Left lung (tissue), 10 donors: ENCODE measurements around the gene UNCX. TPM values are rescaled to one million over a fixed set of nuclear protein-coding genes. Genes with fewer than 3 reads are reported as not detected.
"Not testable (repeated sequence)": the region's sequence is repeated elsewhere in the genome, so short reads cannot be mapped to it uniquely, and the experiment has no call there.

Experiments used
- ATAC-seq: fragments of 200-7000 bp; cut with Tn5 transposase; one replicate; pipeline ENCODE4 v1.9.1; 2020; ENCODE audit warnings: moderate library complexity
- DNase-seq, 4 donors: peaks; one replicate each; pipeline ENCODE4 v3.0.0-alpha.2; 2013 to 2020
- H3K27ac ChIP-seq, 2 donors: fragments of 200-600 bp; sonication (generic) in 1 of 2; one replicate each; pipeline versions ENCODE4 v1.5.0 to v1.8.0; 2020 to 2021
- H3K27me3 ChIP-seq, 2 donors: fragments of 200-600 bp; sonication (generic) in 1 of 2; one replicate each; pipeline versions ENCODE4 v1.5.0 to v1.8.0; 2020 to 2021
- H3K36me3 ChIP-seq, 2 donors: fragments of 200-600 bp; sonication (generic) in 1 of 2; one replicate each; pipeline versions ENCODE4 v1.5.0 to v1.8.0; 2020 to 2021
- H3K4me1 ChIP-seq, 2 donors: fragments of 200-600 bp; one replicate each; pipeline ENCODE4 v1.8.0; 2021
- H3K4me3 ChIP-seq, 2 donors: fragments of 200-600 bp; sonication (generic) in 1 of 2; one replicate each; pipeline versions ENCODE4 v1.5.0 to v1.8.0; 2020 to 2021; ENCODE audit warnings: mild to moderate bottlenecking in 1 of 2
- H3K9me3 ChIP-seq, 2 donors: fragments of 200-600 bp; sonication (generic) in 1 of 2; one replicate each; pipeline versions ENCODE4 v1.5.0 to v1.8.0; 2020 to 2021
- CTCF ChIP-seq, 2 donors: fragments of 200-600 bp; sonication (generic) in 1 of 2; IDR thresholded peaks; one replicate each; pipeline versions ENCODE4 v1.5.0 to v1.8.0; 2021; ENCODE audit warnings: antibody characterized with exemption in 2 of 2
- intact Hi-C, 2 donors: fragments of 100-400 bp; cut with DNase I; formaldehyde crosslinking; loops; one replicate each; pipeline versions ENCODE4 v1.11.2 to v1.14.2; 2022
- polyA plus RNA-seq, 6 donors: library from polyadenylated mRNA; unstranded; fragments of 120-200 nt; gene quantifications; one replicate each; pipeline ENCODE4 v1.2.1, GENCODE V29; 2013; ENCODE audit not compliant: insufficient read length in 6 of 6
- total RNA-seq, 2 donors: library from RNA; stranded (reverse); fragmentation: NEBNext Ultra II Directional; extraction: Animal tissue kit (Norgen Biotek cat#: 25700); gene quantifications; one replicate each; pipeline ENCODE4 v1.2.1, GENCODE V29; 2021
- donor health status: DM: no; HTN: yes; CAD: no.
- donor health status: DM: no; HTN: no; CAD: no.

UNCX gene
- total and polyA plus RNA-seq, 8 donors = 0.10 TPM; not detected in 7

- Histone ChIP-seq H3K36me3 (no peaks in the 10 kb centered on the region), H3K4me1 (no peaks in the 10 kb centered on the region), H3K27ac (no peak overlapping the region), H3K9me3 (no peaks in the 10 kb centered on the region), H3K4me3 (no peak overlapping the region), H3K27me3 (peaks cover 42 to 85% of the 10 kb centered on the region in 2 donors)
- ATAC-seq = no peak
- DNase-seq = peak in 1 of 4 donors; percentile 41
- intact Hi-C loops = no loop called here
- no peak for TF ChIP-seq CTCF (IDR thresholded peaks at IDR 0.05)
Observed at GRCh38 chr7:1210321-1210978, 22.2 kb upstream of the UNCX start.

- Histone ChIP-seq H3K27ac (no peak overlapping the region), H3K9me3 (no peaks in the 10 kb centered on the region), H3K27me3 (peaks cover 42 to 91% of the 10 kb centered on the region in 2 donors), H3K36me3 (no peaks in the 10 kb centered on the region), H3K4me1 (no peaks in the 10 kb centered on the region), H3K4me3 (no peak overlapping the region)
- intact Hi-C loops = no loop called here
- DNase-seq = peak in 1 of 4 donors; percentile 67
- no peak for ATAC-seq
- no peak for TF ChIP-seq CTCF (IDR thresholded peaks at IDR 0.05)
Observed at GRCh38 chr7:1210979-1211608, 21.6 kb upstream of the UNCX start.

- peak in 1 of 4 donors; percentile 72 for DNase-seq
- intact Hi-C loops = no loop called here
- Histone ChIP-seq H3K36me3 (no peaks in the 10 kb centered on the region), H3K4me1 (no peaks in the 10 kb centered on the region), H3K9me3 (no peaks in the 10 kb centered on the region), H3K27ac (no peak overlapping the region), H3K4me3 (no peak overlapping the region), H3K27me3 (peaks cover 42 to 96% of the 10 kb centered on the region in 2 donors)
- TF ChIP-seq CTCF (IDR thresholded peaks at IDR 0.05) = no peak
- no peak for ATAC-seq
Observed at GRCh38 chr7:1211611-1212010, 21.1 kb upstream of the UNCX start.

- intact Hi-C loops, H3K27ac ChIP-seq, ATAC-seq, H3K4me1 ChIP-seq, H3K36me3 ChIP-seq, H3K4me3 ChIP-seq, H3K9me3 ChIP-seq: not testable (repeated sequence)
- DNase-seq = peak in 1 of 4 donors; percentile 9
- H3K27me3 ChIP-seq = peaks cover 42 to 99% of the 10 kb centered on the region in 2 donors
Observed at GRCh38 chr7:1212025-1212424, 20.6 kb upstream of the UNCX start.

- intact Hi-C loops = no loop called here
- Histone ChIP-seq H3K36me3 (no peaks in the 10 kb centered on the region), H3K27ac (no peak overlapping the region), H3K4me1 (no peaks in the 10 kb centered on the region), H3K27me3 (peaks cover 36 to 100% of the 10 kb centered on the region in 2 donors), H3K9me3 (no peaks in the 10 kb centered on the region), H3K4me3 (no peak overlapping the region)
- ATAC-seq = no peak
- no peak for TF ChIP-seq CTCF (IDR thresholded peaks at IDR 0.05)
- DNase-seq = peak in 1 of 4 donors; percentile 71
Observed at GRCh38 chr7:1214516-1214915, 18.2 kb upstream of the UNCX start.
